ENCODE measurements around the gene HSD3B2.

Gene HSD3B2

GRCh38 chr1:119404736-119405135, 10.2 kb upstream of the HSD3B2 start:
- DNase-seq = no peak

GRCh38 chr1:119409731-119410130, 5.2 kb upstream of the HSD3B2 start:
- DNase-seq = no peak

- DNase-seq = no peak
Measured at GRCh38 chr1:119410961-119411360, 4.0 kb upstream of the HSD3B2 start.

GRCh38 chr1:119416006-119416640, 1.2 kb downstream of the HSD3B2 start:
- DNase-seq = no peak

GRCh38 chr1:119419109-119419508, 4.2 kb downstream of the HSD3B2 start:
- DNase-seq = no peak

GRCh38 chr1:119420638-119421037, 5.7 kb downstream of the HSD3B2 start:
- DNase-seq = no peak

- no peak for DNase-seq
Measured at GRCh38 chr1:119422631-119423030, 7.7 kb downstream of the HSD3B2 start.

GRCh38 chr1:119428991-119429390, 14.0 kb downstream of the HSD3B2 start:
- DNase-seq = no peak

GRCh38 chr1:119429687-119430086, 14.7 kb downstream of the HSD3B2 start:
- no peak for DNase-seq

- no peak for DNase-seq
Measured at GRCh38 chr1:119430486-119430885, 15.5 kb downstream of the HSD3B2 start.

GRCh38 chr1:119431836-119432235, 16.9 kb downstream of the HSD3B2 start:
- no peak for DNase-seq

- DNase-seq = no peak
Measured at GRCh38 chr1:119435052-119435451, 20.1 kb downstream of the HSD3B2 start.

GRCh38 chr1:119438761-119439160, 23.8 kb downstream of the HSD3B2 start:
- no peak for DNase-seq

- no peak for DNase-seq
Measured at GRCh38 chr1:119440721-119441307, 25.9 kb downstream of the HSD3B2 start.

GRCh38 chr1:119442756-119443155, 27.8 kb downstream of the HSD3B2 start:
- DNase-seq = no peak

GRCh38 chr1:119446321-119446720, 31.4 kb downstream of the HSD3B2 start:
- DNase-seq = no peak

- no peak for DNase-seq
Measured at GRCh38 chr1:119447344-119448126, 32.6 kb downstream of the HSD3B2 start.

GRCh38 chr1:119448127-119448511, 33.2 kb downstream of the HSD3B2 start:
- DNase-seq = no peak

GRCh38 chr1:119449971-119450370, 35.0 kb downstream of the HSD3B2 start:
- no peak for DNase-seq

GRCh38 chr1:119451158-119451557, 36.2 kb downstream of the HSD3B2 start:
- no peak for DNase-seq

GRCh38 chr1:119452091-119452490, 37.1 kb downstream of the HSD3B2 start:
- DNase-seq = no peak

GRCh38 chr1:119453021-119453420, 38.1 kb downstream of the HSD3B2 start:
- no peak for DNase-seq

- DNase-seq = no peak
Measured at GRCh38 chr1:119462964-119463363, 48.0 kb downstream of the HSD3B2 start.

GRCh38 chr1:119463569-119463968, 48.6 kb downstream of the HSD3B2 start:
- DNase-seq = no peak
